HepG2 (cell line): ENCODE results near the gene TMEM132D. TPM values are rescaled to one million over a fixed set of nuclear protein-coding genes. Genes with fewer than 3 reads are reported as not detected.

ENCODE experiments used
- ATAC-seq: fragments of 200-7000 bp; cut with Tn5 transposase; 3 replicates; pipeline ENCODE4 v1.9.1; 2020; ENCODE audit warnings: mild to moderate bottlenecking, moderate library complexity
- BruUV-seq: library from RNA; stranded (reverse); fragments of 400-500 nt; replicated peaks from 2 replicates; lab custom pipeline; 2021; lab: Mats Ljungman, UMichigan
- CTCF ChIA-PET: fragments of 300-600 bp; formaldehyde crosslinking; extraction: SDS; loops from one replicate; lab custom pipeline; 2021; ENCODE audit warnings: low total read pairs, inconsistent platforms, low intra/inter-chr PET ratio; lab: Yijun Ruan, JAX
- POLR2A ChIA-PET: fragments of 350-600 bp; sonication (Branson Sonifier 250); formaldehyde crosslinking; loops from one replicate; lab custom pipeline; 2020; ENCODE audit warnings: antibody characterized with exemption, inconsistent platforms; lab: Yijun Ruan, JAX
- DNase-seq: peaks from one replicate; pipeline ENCODE4 v3.0.0-alpha.2; 2015; ENCODE audit warnings: low spot score
- FAIRE-seq: peaks from 3 replicates; lab custom pipeline; 2011; peaks lifted over from hg19 to GRCh38; lab: Jason Lieb, UNC
- H2AFZ ChIP-seq: one replicate; pipeline ENCODE4 v1.6.1; 2011; ENCODE audit warnings: low read length, inconsistent platforms
- H3K27ac ChIP-seq: fragments of 300-600 bp; 3 replicates; pipeline ENCODE4 v1.8.0; 2011; ENCODE audit warnings: mixed run types, mild to moderate bottlenecking, mixed read lengths, low read length, inconsistent platforms; ENCODE audit not compliant: insufficient read depth; ENCODE audit errors: extremely low read length
- H3K27me3 ChIP-seq, 2 experiments: fragments of 200-600 bp in 1 of 2; 2 replicates in 1 of 2; 3 replicates in 1 of 2; pipeline versions ENCODE4 v1.6.0 to v1.8.0; 2011; ENCODE audit warnings: low read length in 2 of 2, mild to moderate bottlenecking in 2 of 2, moderate library complexity in 2 of 2, inconsistent platforms in 1 of 2; ENCODE audit not compliant: insufficient read depth in 2 of 2, control insufficient read depth in 1 of 2
- H3K36me3 ChIP-seq, 2 experiments: fragments of 200-600 bp in 1 of 2; replicated peaks in 1 of 2; 2 replicates in 1 of 2; 3 replicates in 1 of 2; pipeline versions ENCODE4 v1.5.1 to v1.8.0; 2011; ENCODE audit warnings: low read length in 2 of 2, inconsistent platforms in 1 of 2; ENCODE audit not compliant: insufficient read depth in 2 of 2, control insufficient read depth in 1 of 2
- H3K4me1 ChIP-seq: 2 replicates; pipeline ENCODE4 v1.5.1; 2012; ENCODE audit warnings: low read length, inconsistent platforms; ENCODE audit not compliant: insufficient read depth
- H3K4me2 ChIP-seq: 2 replicates; pipeline ENCODE4 v1.6.0; 2011; ENCODE audit warnings: low read depth, low read length, inconsistent platforms
- H3K4me3 ChIP-seq, 3 experiments: fragments of 200-600 bp in 1 of 3; sonication (generic), shearing (Covaris generic) in 1 of 3; replicated peaks in 1 of 3; 2 replicates each; pipeline ENCODE4 v1.5.1; 2011 to 2016; ENCODE audit warnings: low read length in 3 of 3, inconsistent platforms in 2 of 3, low read depth in 2 of 3, mild to moderate bottlenecking in 2 of 3, control low read depth in 1 of 3, mixed read lengths in 1 of 3; ENCODE audit not compliant: insufficient read depth in 1 of 3
- H3K79me2 ChIP-seq: one replicate; pipeline ENCODE4 v1.6.1; 2011; ENCODE audit warnings: low read length, inconsistent platforms; ENCODE audit not compliant: insufficient read depth
- H3K9ac ChIP-seq: 2 replicates; pipeline ENCODE4 v1.6.0; 2011; ENCODE audit warnings: mild to moderate bottlenecking, low read depth, low read length, inconsistent platforms; ENCODE audit not compliant: insufficient read depth
- H3K9me3 ChIP-seq: 2 replicates; pipeline ENCODE4 v1.5.1; 2012; ENCODE audit warnings: mild to moderate bottlenecking, low read length
- H4K20me1 ChIP-seq: 2 replicates; pipeline ENCODE4 v1.6.0; 2011; ENCODE audit warnings: inconsistent platforms, mild to moderate bottlenecking, low read length, moderate library complexity; ENCODE audit not compliant: insufficient read depth
- EP300 ChIP-seq, 3 experiments: sonication (generic) in 1 of 3; formaldehyde crosslinking in 1 of 3; IDR thresholded peaks; 2 replicates each; pipeline versions ENCODE4 v1.5.1 to v1.6.1; 2011 to 2020; ENCODE audit warnings: low read depth in 2 of 3, low read length in 2 of 3, borderline replicate concordance in 1 of 3, improper control_type of control experiment in 1 of 3, mild to moderate bottlenecking in 1 of 3, missing genetic modification reagents in 1 of 3, moderate library complexity in 1 of 3
- MED13 ChIP-seq: sonication (generic); formaldehyde crosslinking; IDR thresholded peaks from 2 replicates; pipeline ENCODE4 v1.5.0; 2020; ENCODE audit warnings: missing genetic modification reagents
- NFE2L1 ChIP-seq: sonication (generic); formaldehyde crosslinking; IDR thresholded peaks from 2 replicates; pipeline ENCODE4 v1.4.0; 2020; ENCODE audit warnings: missing genetic modification reagents, mild to moderate bottlenecking, borderline replicate concordance
- PCBP2 ChIP-seq: fragments of 200-400 bp; formaldehyde crosslinking; optimal IDR thresholded peaks from 2 replicates; pipeline ENCODE3; 2018; ENCODE audit warnings: low read length, low read depth; ENCODE audit not compliant: poor library complexity, severe bottlenecking
- PPARG ChIP-seq: conservative IDR thresholded peaks from 2 replicates; pipeline ENCODE4 v1.6.1; 2016; ENCODE audit warnings: missing biosample characterization, missing genetic modification reagents
- RERE ChIP-seq: IDR thresholded peaks from 2 replicates; pipeline ENCODE4 v1.6.1; 2016; ENCODE audit warnings: low read depth, missing genetic modification reagents, missing compliant biosample characterization
- SMAD1 ChIP-seq: sonication (generic); formaldehyde crosslinking; IDR thresholded peaks from 2 replicates; pipeline ENCODE4 v1.4.0; 2020; ENCODE audit warnings: missing genetic modification reagents, low read depth, mild to moderate bottlenecking, borderline replicate concordance
- SUZ12 ChIP-seq: fragments of 150-350 bp; IDR thresholded peaks from 2 replicates; pipeline ENCODE4 v1.6.1; 2014; ENCODE audit warnings: low read depth, low read length
- TARDBP ChIP-seq: sonication (generic); formaldehyde crosslinking; IDR thresholded peaks from 2 replicates; pipeline ENCODE4 v1.8.0; 2022; ENCODE audit warnings: mild to moderate bottlenecking, missing genetic modification reagents
- ZFP1 ChIP-seq: IDR thresholded peaks from 2 replicates; pipeline ENCODE4 v1.6.1; 2016
- ZNF335 ChIP-seq: sonication (generic); formaldehyde crosslinking; IDR thresholded peaks from 2 replicates; pipeline ENCODE4 v1.4.0; 2020; ENCODE audit warnings: missing genetic modification reagents
- ZNF607 ChIP-seq: sonication (generic); formaldehyde crosslinking; IDR thresholded peaks from 2 replicates; pipeline ENCODE4 v1.5.1; 2020; ENCODE audit warnings: missing genetic modification reagents, mild to moderate bottlenecking, borderline replicate concordance
- WGBS: methylation state at CpG from one replicate; pipeline ENCODE4 v1.1.6; 2017; ENCODE audit warnings: low lambda C conversion rate; 5-methylcytosine and 5-hydroxymethylcytosine counted together
- in situ Hi-C: cut with HindIII; loops from 2 replicates; pipeline ENCODE4 v1.10.0; 2017; ENCODE audit warnings: low pct_unique_long_range_greater_than_20kb; ENCODE audit not compliant: extremely low pct_ligation_motif_present
- intact Hi-C: fragments of 100-400 bp; cut with micrococcal nuclease; formaldehyde crosslinking; loops from one replicate; pipeline ENCODE4 v1.10.0; 2022; ENCODE audit not compliant: unreplicated experiment
- polyA plus RNA-seq, 8 experiments: library from polyadenylated mRNA; depleted of rRNA in 3 of 8; stranded (reverse) in 7 of 8; unstranded in 1 of 8; fragments of >200 nt; fragmentation: Illumina TruSeq in 4 of 8; extraction: Trizol in 4 of 8; gene quantifications; 2 replicates each; pipeline versions ENCODE4 v1.2.1 to v1.2.3, GENCODE V29; 2011 to 2016; ENCODE audit warnings: low read depth in 4 of 8, missing spikeins in 1 of 8, mixed read lengths in 1 of 8; ENCODE audit not compliant: insufficient read depth in 1 of 8
- total RNA-seq, 5 experiments: library from RNA; depleted of rRNA; stranded (reverse); fragments of >200 nt; fragmentation: Illumina TruSeq; extraction: Trizol; gene quantifications; 2 replicates each; pipeline ENCODE4 v1.2.3, GENCODE V29; 2016; ENCODE audit warnings: low read depth in 1 of 5
- TF ChIP-seq, protein P1 (sequence below): sonication (generic); formaldehyde crosslinking; IDR thresholded peaks from 2 replicates; pipeline ENCODE4 v1.4.0; 2020; ENCODE audit warnings: missing genetic modification reagents, mild to moderate bottlenecking, borderline replicate concordance

TMEM132D gene
- total and polyA plus RNA-seq, 2 of the 13 experiments (the other 11 are each of a cell fraction or from before 2014, with no cell fraction given) = not detected

DNA sequence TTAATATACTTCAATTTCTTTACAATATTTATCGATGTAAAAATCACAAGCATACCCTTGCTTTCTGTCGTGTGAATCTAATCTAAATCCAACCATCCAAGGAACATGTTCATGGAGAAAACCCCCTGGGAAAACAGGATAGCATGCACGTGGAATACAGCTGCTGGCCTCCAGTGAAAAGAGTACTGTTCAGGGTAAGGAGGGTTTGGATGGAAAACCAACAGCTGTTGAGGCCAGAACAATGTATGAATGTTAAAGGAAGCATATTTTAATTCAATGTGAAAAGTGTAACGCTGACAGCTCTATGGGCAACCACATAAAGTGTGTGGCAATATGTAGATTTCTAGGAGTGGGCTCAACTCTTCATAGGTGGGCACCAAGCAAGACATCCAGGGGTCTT is 344.0 kb downstream of the TMEM132D start:
- POLR2A ChIA-PET = no interaction called here
- CTCF ChIA-PET = no interaction called here
- TF ChIP-seq ZFP1 (CRISPR knock-in tag) (no peak), NFE2L1 (CRISPR knock-in tag) (no peak), SMAD1 (CRISPR knock-in tag) (no peak), RERE (CRISPR knock-in tag) (no peak), ZNF607 (CRISPR knock-in tag) (no peak), MED13 (CRISPR knock-in tag) (no peak), ZNF335 (no peak), PCBP2 (no peak), PPARG (CRISPR knock-in tag) (no peak), EP300 (IDR thresholded peaks at IDR 0.05; ENCODE audit: low read depth in 2 of 2, low read length in 2 of 2) (no peak), EP300 (CRISPR knock-in tag; IDR thresholded peaks at IDR 0.05; ENCODE audit: borderline replicate concordance) (no peak), TARDBP (no peak), SUZ12 (no peak)
- TF ChIP-seq, protein P1, sequence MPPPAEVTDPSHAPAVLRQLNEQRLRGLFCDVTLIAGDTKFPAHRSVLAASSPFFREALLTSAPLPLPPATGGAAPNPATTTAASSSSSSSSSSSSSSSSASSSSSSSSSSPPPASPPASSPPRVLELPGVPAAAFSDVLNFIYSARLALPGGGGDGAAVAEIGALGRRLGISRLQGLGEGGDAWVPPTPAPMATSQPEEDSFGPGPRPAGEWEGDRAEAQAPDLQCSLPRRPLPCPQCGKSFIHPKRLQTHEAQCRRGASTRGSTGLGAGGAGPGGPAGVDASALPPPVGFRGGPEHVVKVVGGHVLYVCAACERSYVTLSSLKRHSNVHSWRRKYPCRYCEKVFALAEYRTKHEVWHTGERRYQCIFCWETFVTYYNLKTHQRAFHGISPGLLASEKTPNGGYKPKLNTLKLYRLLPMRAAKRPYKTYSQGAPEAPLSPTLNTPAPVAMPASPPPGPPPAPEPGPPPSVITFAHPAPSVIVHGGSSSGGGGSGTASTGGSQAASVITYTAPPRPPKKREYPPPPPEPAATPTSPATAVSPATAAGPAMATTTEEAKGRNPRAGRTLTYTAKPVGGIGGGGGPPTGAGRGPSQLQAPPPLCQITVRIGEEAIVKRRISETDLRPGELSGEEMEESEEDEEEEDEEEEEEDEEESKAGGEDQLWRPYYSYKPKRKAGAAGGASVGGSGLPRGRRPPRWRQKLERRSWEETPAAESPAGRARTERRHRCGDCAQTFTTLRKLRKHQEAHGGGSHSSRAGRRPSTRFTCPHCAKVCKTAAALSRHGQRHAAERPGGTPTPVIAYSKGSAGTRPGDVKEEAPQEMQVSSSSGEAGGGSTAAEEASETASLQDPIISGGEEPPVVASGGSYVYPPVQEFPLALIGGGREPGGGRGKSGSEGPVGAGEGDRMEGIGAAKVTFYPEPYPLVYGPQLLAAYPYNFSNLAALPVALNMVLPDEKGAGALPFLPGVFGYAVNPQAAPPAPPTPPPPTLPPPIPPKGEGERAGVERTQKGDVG = no peak

More for the DNA sequence above, 344.0 kb downstream of the TMEM132D start:
- intact Hi-C loops (no loop called here), in situ Hi-C loops (no loop called here)
- no peaks in the 10 kb centered on the region for H4K20me1 ChIP-seq
- H3K27me3 ChIP-seq = no peaks in the 10 kb centered on the region
- H3K4me3 ChIP-seq = no peak overlapping the region
- WGBS = 6% methylated on average over 4 of the region's 4 CpGs
- H3K4me2 ChIP-seq = no peak overlapping the region
- H3K9me3 ChIP-seq = peaks cover 16% of the 10 kb centered on the region; the same call in 1 of the 2 replicates
- DNase-seq (no peak), FAIRE-seq (no peak), ATAC-seq (no peak)
- no peak overlapping the region for H3K9ac ChIP-seq
- H2AFZ ChIP-seq = no peak overlapping the region
- H3K36me3 ChIP-seq = no peaks in the 10 kb centered on the region
- no peaks in the 10 kb centered on the region for H3K79me2 ChIP-seq
- BruUV-seq = no TSS peak
- H3K4me1 ChIP-seq = no peaks in the 10 kb centered on the region
- no peak overlapping the region for H3K27ac ChIP-seq
